RWPE1 (cell line): ENCODE measurements around the gene ZXDC.

Source experiments
- CTCF ChIA-PET: fragments of 350-600 bp; sonication (Branson Sonifier 250); formaldehyde crosslinking; extraction: SDS; loops from one replicate; lab custom pipeline; 2021; lab: Yijun Ruan, JAX
- POLR2A ChIA-PET: fragments of 400-600 bp; formaldehyde crosslinking; extraction: SDS; loops from one replicate; lab custom pipeline; 2020; ENCODE audit warnings: antibody characterized with exemption; ENCODE audit not compliant: low non-redundant PET; lab: Yijun Ruan, JAX
- DNase-seq: peaks from one replicate; pipeline ENCODE4 v3.0.0; 2012; ENCODE audit warnings: low spot score
- H3K27ac ChIP-seq: fragments of 450-650 bp; 2 replicates; pipeline ENCODE4 v1.5.1; 2017
- CTCF ChIP-seq: fragments of 450-650 bp; conservative IDR thresholded peaks from 2 replicates; pipeline ENCODE4 v1.5.1; 2017; ENCODE audit warnings: low read depth, mild to moderate bottlenecking

ZXDC gene

DNA sequence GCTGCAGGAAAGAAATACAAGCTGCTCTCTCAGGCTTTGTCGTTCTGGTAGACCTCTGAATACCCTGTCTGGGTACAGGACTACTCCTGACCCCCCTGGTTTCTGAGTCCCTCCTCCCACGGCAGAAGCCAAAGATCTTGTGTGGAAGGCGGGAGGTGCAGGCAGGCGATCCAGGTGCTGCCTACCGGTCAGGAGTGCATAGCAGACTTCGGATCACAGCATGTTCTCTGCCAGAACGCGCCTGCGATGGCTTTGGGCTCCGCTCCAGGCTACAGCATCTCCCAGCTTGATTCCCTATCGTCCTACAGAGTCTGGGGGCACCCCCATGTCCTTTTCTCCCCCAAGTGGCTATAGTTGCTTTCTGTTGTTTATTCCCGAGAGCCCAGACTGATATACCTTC is 83.4 kb downstream of the ZXDC start:
- TF ChIP-seq CTCF = no peak
- no peak for DNase-seq
- POLR2A ChIA-PET = no interaction called here
- no peak overlapping the region for H3K27ac ChIP-seq
- CTCF ChIA-PET = interaction anchor here (0.7 to 1.0 kb wide), 2 partner anchors 227 to 258 kb away, joined by 3 to 7 read pairs; no protein-coding TSS in a partner anchor

DNA sequence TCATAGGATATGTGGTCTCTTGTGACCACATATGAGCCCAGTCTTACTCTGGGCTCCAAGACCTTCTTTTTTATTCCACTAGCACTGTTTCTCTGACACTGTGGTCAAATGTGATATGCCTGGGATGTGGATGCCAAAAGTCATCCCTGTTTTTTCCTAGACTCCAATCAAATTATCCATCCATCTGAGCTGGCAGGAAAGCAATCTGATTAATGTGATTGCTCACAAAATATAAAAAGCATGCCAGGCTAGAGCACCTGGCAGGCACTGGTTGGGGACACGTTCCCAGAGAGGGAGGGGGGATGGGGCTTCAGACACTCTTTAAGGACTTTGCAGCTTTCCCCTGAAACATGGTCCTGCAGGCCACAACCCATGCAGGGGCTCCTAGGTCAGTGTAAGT is 84.1 kb downstream of the ZXDC start:
- no peak for TF ChIP-seq CTCF
- ChIA-PET POLR2A (no interaction called here), CTCF (interaction anchor here (0.7 kb wide), 1 partner anchor 226 kb away, joined by 7 read pairs; no protein-coding TSS in a partner anchor)
- DNase-seq = no peak
- H3K27ac ChIP-seq = no peak overlapping the region

DNA sequence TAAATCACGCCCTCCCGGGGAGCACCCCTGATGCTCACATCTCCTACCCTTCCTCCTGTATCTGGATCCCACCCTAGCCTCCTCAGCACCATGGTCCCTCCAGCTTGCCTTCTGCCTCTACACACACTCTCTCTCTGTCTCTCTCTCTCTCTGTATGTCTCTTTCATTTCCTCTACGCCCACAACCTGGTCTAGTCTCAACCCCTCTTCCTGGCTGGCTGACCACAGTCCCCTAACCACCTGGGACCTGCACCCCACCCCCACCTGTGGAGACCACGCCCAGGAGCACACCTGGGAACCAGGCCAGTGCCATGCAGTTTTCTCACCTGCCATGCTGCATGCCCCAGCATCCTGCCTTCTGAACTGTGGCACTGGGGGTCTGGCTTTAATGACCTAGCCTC is 84.9 kb downstream of the ZXDC start:
- ChIA-PET POLR2A (no interaction called here), CTCF (interaction anchor here (3.1 kb wide), 1 partner anchor 256 kb away, joined by 23 read pairs; no protein-coding TSS in a partner anchor)
- no peak overlapping the region for H3K27ac ChIP-seq
- no peak for TF ChIP-seq CTCF
- DNase-seq = no peak

DNA sequence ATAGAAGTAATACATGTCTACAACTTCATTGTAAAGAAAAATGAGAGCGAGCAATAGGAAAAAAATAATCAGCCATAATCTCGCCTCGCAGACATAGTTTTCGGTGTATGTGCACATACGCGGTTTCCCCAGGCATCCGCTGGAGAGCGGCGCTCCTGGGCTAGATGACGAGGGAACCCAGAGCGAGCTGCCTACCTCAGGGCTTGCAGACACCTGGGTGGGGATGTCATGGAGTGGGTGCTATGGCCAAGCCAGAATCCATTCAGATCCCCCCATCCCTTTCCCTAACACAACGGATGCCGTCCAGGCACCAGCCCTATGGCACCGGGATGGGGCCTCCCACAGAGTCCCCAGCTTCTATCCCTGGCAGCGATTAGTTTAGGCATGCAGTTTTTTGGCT is 85.5 kb downstream of the ZXDC start:
- POLR2A ChIA-PET = no interaction called here
- H3K27ac ChIP-seq = no peak overlapping the region
- CTCF ChIA-PET = interaction anchor here (0.6 to 3.1 kb wide), 2 partner anchors 256 to 517 kb away, joined by 3 to 23 read pairs; no protein-coding TSS in a partner anchor
- DNase-seq = no peak
- TF ChIP-seq CTCF = no peak

GRCh38 chr3:126389794-126390146 is 85.9 kb downstream of the ZXDC start:
- no peak for DNase-seq
- TF ChIP-seq CTCF = no peak
- POLR2A ChIA-PET = no interaction called here
- CTCF ChIA-PET = interaction anchor here (0.6 to 3.1 kb wide), 5 partner anchors 122 to 1066 kb away, joined by 3 to 23 read pairs (median 6); no protein-coding TSS in a partner anchor
- H3K27ac ChIP-seq = no peak overlapping the region

GRCh38 chr3:126389112-126389793 is 86.4 kb downstream of the ZXDC start:
- POLR2A ChIA-PET = no interaction called here
- DNase-seq = peak; percentile 60
- CTCF ChIA-PET = interaction anchor here (0.5 to 3.1 kb wide), 10 partner anchors 9 to 1067 kb away, joined by 3 to 23 read pairs (median 4); no protein-coding TSS in a partner anchor
- no peak overlapping the region for H3K27ac ChIP-seq
- TF ChIP-seq CTCF = peak; percentile 95
